ENCODE data around the gene IQSEC3. TPM values are rescaled to one million over a fixed set of nuclear protein-coding genes. Genes with fewer than 3 reads are reported as not detected.
"Not testable (repeated sequence)": the region's sequence is repeated elsewhere in the genome, so short reads cannot be mapped to it uniquely, and the experiment has no call there.

Gene IQSEC3
- total RNA-seq: 0.10 TPM in 1 of 2 replicates, not detected in the other

- not testable (repeated sequence) for DNase-seq (ENCODE audit: low read depth)
These were observed at the start of gene IQSEC3 for GRCh38 chr12:66428-66781. Gene IQSEC3, plus strand, starts transcription at chr12:66767. Its CDS starts 116 bp downstream, at chr12:66883.

- not testable (repeated sequence) for DNase-seq (ENCODE audit: low read depth)
These were observed 48.9 kb upstream of the IQSEC3 start for GRCh38 chr12:17370-18340.

- not testable (repeated sequence) for DNase-seq (ENCODE audit: low read depth)
These were observed 47.6 kb upstream of the IQSEC3 start for GRCh38 chr12:18821-19567.

GRCh38 chr12:19906-20305 lies 46.7 kb upstream of the IQSEC3 start:
- DNase-seq (ENCODE audit: low read depth): not testable (repeated sequence)

GRCh38 chr12:20757-21156 lies 45.8 kb upstream of the IQSEC3 start:
- no peak for DNase-seq (ENCODE audit: low read depth)

GRCh38 chr12:21301-22189 lies 45.0 kb upstream of the IQSEC3 start:
- DNase-seq (ENCODE audit: low read depth): no peak

- DNase-seq (ENCODE audit: low read depth): no peak
These were observed 44.4 kb upstream of the IQSEC3 start for GRCh38 chr12:22190-22529.

GRCh38 chr12:22530-23201 lies 43.9 kb upstream of the IQSEC3 start:
- no peak for DNase-seq (ENCODE audit: low read depth)

- not testable (repeated sequence) for DNase-seq (ENCODE audit: low read depth)
These were observed 38.7 kb upstream of the IQSEC3 start for GRCh38 chr12:27904-28303.

- not testable (repeated sequence) for DNase-seq (ENCODE audit: low read depth)
These were observed 27.8 kb upstream of the IQSEC3 start for GRCh38 chr12:38775-39174.

- DNase-seq (ENCODE audit: low read depth): not testable (repeated sequence)
These were observed 26.9 kb upstream of the IQSEC3 start for GRCh38 chr12:39555-40265.

GRCh38 chr12:44352-44751 lies 22.2 kb upstream of the IQSEC3 start:
- not testable (repeated sequence) for DNase-seq (ENCODE audit: low read depth)

GRCh38 chr12:45235-45990 lies 21.2 kb upstream of the IQSEC3 start:
- DNase-seq (ENCODE audit: low read depth): not testable (repeated sequence)

GRCh38 chr12:45991-46358 lies 20.6 kb upstream of the IQSEC3 start:
- not testable (repeated sequence) for DNase-seq (ENCODE audit: low read depth)

- DNase-seq (ENCODE audit: low read depth): not testable (repeated sequence)
These were observed 20.0 kb upstream of the IQSEC3 start for GRCh38 chr12:46542-46941.

- not testable (repeated sequence) for DNase-seq (ENCODE audit: low read depth)
These were observed 18.8 kb upstream of the IQSEC3 start for GRCh38 chr12:47699-48226.

- not testable (repeated sequence) for DNase-seq (ENCODE audit: low read depth)
These were observed 17.4 kb upstream of the IQSEC3 start for GRCh38 chr12:49149-49548.

- not testable (repeated sequence) for DNase-seq (ENCODE audit: low read depth)
These were observed 15.5 kb upstream of the IQSEC3 start for GRCh38 chr12:51087-51486.

- DNase-seq (ENCODE audit: low read depth): not testable (repeated sequence)
These were observed 14.6 kb upstream of the IQSEC3 start for GRCh38 chr12:51962-52361.
